HG03025 (cell line): ENCODE data around the gene FPR1.

Source experiments
- ATAC-seq: cut with Tn5 transposase; IDR thresholded peaks from one replicate; pipeline ENCODE4 v1.9.1; 2021; ENCODE audit warnings: mild to moderate bottlenecking, moderate library complexity; ENCODE audit not compliant: unreplicated experiment, low FRiP score

Gene FPR1, protein sequence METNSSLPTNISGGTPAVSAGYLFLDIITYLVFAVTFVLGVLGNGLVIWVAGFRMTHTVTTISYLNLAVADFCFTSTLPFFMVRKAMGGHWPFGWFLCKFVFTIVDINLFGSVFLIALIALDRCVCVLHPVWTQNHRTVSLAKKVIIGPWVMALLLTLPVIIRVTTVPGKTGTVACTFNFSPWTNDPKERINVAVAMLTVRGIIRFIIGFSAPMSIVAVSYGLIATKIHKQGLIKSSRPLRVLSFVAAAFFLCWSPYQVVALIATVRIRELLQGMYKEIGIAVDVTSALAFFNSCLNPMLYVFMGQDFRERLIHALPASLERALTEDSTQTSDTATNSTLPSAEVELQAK

GRCh38 chr19:51751655-51752054 is at the start of gene FPR1:
Gene FPR1 (minus strand): TSS chr19:51751878. CDS start chr19:51746994, 4,884 bp downstream.
- ATAC-seq, result no peak

- no peak for ATAC-seq
Measured at GRCh38 chr19:51800473-51801244, 49.0 kb upstream of the FPR1 start.

GRCh38 chr19:51799774-51800472 is 48.2 kb upstream of the FPR1 start:
- no peak for ATAC-seq

DNA sequence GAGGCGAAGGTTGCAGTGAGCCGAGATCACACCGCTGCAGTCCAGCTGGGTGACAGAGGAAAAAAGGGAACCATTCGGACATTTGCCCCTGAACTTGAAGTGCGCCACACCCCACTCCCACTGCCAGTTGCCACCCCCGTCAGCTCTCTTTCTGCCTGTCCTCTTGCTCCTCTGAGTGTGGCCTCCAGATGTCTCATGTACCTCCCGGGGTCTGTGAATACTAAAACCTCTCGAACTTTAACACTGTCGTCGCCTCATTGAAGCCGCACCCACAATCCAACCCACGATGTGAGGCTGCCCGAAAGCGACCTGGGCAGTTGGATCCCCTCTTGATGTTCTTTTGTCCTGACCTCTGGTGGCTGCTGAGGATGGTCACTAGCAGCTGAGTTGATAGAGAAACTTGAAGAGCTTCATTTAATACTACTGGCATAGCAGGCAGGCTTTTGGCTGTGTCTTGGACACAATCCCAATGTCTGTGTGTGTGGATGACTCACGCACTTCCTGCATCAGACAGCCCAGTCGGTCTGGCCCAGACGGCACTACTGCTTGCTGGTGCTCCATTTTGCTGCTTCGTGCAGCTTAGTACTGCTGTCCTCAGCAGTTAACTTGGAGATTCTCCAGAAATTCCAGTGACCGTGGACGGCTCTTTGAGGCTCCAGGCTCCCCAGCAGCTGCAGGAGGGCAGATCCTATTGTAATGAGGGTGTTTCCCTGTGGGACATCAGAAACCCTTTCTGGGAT is 47.5 kb upstream of the FPR1 start:
- no peak for ATAC-seq

DNA sequence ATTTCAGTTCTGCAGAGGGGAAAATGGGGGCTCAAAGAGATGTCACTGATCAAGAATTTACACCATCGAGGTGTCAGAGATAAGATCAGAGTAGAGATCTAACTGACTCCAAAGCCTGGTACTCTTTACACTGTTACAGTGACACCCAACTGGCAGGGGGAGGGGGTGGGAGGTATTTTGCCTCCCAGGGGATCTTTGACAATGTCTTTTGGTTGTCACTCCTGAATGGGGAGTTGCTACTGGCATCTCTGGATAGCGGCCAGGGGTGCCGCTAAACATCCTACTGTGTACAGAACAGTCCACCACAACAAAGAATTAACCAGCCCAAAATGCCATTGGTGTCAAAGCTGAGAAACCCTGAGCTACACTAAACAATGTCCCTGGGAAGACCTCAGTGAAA is 46.4 kb upstream of the FPR1 start:
- no peak for ATAC-seq

GRCh38 chr19:51797480-51797879 is 45.8 kb upstream of the FPR1 start:
- no peak for ATAC-seq

DNA sequence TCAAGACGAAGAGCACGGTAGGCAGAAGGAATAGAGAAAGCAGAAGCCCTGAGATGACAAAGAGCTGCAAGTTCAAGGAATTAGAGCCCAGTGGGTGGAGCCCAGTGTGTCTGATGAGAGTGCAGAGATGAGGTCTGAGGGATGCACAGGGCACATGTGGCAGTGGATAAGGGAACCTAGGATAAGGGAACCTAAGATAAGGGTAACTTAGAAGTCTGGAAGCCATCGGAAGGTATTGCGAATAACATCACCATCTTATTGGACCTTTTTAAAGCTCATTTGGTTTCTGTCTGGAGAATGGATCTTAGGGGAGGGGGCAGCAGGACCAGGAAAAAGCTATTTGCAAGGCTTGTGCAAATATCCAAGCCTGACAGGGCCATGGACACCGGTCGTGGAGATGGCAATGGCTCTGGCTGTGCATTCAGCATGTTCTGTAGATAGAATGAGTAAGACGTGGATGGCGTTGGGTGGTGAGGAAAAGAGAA is 44.6 kb upstream of the FPR1 start:
- ATAC-seq, result no peak

DNA sequence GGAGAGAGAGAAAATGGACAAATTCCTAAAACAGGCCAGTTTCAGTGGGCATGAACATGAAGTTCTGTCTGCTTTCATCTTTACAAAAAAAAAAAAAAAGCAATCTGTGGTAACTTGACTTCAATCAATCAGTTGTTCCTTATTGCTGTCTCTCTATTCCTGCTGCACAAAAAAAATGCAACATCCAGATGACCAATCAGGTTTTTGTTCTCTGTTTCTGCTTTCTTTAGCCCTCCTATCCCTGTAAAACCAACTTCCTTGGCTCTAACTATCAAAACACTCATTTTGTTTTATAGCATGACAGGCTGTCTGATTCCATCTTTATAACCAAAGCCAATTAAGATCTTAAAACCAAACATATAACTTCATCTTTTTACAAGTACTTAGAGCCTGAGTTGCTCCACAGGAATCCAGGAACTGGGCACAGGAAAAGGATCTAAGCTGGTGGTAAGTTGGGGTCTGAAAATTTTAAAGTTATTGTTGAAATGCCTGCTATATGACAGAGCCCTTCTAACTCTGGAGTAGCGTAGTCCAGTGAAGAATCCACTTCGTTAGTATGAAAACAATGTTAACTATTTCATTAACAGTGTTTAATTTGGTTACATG is 43.3 kb upstream of the FPR1 start, which contains the start of gene FPR3:
Gene FPR3, plus strand, starts transcription at position 273 of the 606 bp plus-strand sequence. CDS start 28,592 bp downstream, outside the sequence.
- no peak for ATAC-seq

GRCh38 chr19:51793994-51794393 is 42.3 kb upstream of the FPR1 start:
- no peak for ATAC-seq

DNA sequence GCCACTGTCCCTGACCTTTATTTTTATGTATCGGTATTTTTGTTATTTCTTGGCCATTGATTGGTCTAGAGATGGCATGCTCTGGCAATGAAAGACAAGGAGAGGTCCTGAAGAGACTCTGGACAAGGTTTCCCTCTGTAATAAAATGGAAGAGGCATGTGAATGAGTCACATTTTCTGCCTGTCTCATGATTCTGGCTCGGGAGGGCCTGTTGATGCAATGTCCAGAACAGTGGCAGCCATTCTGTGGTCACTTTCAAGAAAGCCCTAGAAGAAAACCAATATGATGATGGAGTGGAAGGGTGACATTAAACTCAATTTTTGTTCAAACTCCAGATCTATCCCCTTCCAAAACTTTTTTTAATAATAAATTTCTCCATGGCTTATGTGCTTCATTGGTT is 41.3 kb upstream of the FPR1 start:
- ATAC-seq, result no peak

DNA sequence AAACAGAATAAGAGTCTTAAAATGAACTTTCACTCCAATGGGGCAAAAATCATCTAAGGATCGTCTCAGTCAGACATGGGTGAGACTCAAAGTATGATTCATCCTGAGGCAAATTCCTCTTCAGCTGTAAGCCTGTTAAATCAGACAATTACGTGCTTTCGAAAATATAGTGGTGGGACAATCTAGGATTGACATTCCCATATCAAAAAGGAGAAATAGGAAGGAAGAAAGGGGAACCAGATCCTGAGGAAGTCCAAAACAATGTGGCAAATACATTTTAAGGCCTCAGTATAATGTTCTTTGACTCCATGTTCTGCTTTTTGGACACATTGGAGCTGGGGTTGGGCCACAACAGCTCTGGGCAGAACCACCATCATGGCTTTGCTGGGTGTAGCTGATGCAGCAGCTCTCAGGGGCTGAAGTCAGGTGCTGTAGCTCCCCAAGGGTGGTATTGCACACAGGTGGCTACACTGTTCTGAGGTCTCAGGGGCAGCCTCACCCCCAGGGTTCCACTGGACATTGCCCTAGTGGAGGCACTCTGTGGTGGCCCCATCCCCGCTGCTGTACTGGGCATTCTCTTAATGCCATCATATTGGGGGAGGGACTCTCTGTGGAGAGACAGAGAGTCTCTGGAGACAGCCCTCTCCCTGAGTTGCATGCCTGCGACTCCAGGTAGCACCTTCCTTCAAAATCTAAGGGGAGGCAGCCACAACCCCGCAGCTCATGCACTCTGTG is 37.5 kb upstream of the FPR1 start:
- no peak for ATAC-seq

GRCh38 chr19:51788029-51788428 is 36.4 kb upstream of the FPR1 start:
- ATAC-seq, result no peak

DNA sequence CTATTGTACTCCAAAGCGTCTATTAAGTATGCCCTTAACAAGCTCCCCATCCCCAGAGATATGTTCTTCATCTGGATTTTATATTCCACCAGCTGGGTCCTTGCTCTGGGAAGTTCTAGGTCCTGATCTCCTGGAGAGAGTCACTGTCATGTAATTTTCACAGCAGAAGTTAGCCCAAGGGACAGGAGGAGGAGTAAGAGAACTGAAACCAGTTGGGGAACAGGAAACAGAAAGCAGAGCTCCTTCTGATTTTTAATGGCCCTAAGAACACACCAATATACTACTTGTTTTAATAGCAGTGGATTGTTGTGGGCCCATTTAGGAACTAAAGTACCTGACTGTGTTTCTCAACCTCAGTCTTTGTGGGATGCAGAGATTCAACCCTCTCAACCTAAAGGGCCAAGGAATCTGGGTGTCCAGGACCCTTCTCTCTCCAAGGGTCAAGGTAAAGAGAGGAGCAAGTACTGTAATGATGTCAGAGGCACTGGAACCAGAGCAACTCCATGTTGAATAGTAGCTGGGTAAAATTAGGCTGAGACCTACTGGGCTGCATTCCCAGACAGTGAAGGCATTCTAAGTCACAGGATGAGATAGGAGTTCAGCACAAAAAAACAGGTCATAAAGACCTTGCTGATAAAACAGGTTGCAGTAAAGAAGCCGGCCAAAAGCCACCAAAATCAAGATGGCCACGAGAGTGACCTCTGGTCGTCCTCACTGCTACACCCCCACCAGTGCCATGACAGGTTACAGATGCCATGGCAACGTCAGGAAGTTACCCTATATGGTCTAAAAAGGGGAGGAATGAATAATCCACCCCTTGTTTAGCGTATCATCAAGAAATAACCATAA is 35.2 kb upstream of the FPR1 start:
- no peak for ATAC-seq

- ATAC-seq, result no peak
Measured at GRCh38 chr19:51784922-51785690, 33.4 kb upstream of the FPR1 start.

DNA sequence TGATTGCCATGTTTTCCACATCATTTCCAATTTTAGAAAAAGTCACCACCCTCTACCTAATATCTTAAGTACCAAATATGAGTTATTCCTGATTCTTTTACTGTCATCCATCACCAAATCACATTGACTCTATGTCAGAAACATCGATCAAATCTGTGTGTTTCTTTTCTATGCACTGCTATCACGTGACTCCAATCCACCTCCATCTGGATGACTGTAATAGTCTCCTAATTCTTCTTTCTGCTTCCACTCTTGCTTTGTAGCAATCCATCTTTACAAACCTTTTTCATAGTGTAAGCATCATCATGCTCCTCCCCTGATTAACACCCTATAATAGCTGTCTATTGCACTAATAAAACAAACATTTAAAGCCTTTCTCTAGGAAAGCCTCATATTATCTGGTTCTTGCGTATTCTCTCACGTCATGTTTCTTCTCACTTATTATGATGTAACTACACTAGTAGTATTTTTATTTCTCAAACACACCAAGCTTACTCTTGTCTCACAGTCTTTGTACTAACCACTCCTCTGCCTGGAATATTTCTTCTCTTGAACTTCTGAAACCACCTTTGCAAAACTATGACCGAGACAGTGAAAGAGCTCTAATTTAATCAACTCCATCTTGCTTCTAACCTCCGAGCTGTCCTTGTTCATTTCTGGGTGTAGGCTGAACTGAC is 32.6 kb upstream of the FPR1 start:
- ATAC-seq, result no peak

DNA sequence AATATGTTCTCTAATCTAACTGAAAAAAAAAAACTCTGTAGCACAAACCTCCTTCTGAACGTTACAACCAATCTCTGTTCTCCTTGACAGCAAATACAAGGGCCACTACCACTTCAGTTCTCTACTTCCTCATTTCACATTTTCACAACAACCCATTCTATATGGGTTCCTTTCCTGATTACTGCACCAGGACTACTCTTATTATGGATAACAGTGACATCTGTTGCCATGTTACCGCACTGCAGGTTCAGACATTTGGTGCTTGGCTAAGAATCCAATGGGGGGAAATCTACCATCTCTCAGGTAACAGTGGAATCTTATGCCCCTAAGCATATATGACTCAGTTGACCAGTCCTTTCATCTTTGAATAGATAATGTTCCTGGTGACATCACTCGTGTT is 31.7 kb upstream of the FPR1 start:
- ATAC-seq, result no peak

GRCh38 chr19:51781999-51782398 is 30.3 kb upstream of the FPR1 start:
- no peak for ATAC-seq
